NAMALWA (cell line): ENCODE results near the gene ARHGAP10.
"Not testable (repeated sequence)": the region's sequence is repeated elsewhere in the genome, so short reads cannot be mapped to it uniquely, and the experiment has no call there.

Experiments
- DNase-seq: peaks from one replicate; pipeline ENCODE4 v3.0.0-alpha.2; 2015; ENCODE audit warnings: low spot score

The ARHGAP10 gene

DNA sequence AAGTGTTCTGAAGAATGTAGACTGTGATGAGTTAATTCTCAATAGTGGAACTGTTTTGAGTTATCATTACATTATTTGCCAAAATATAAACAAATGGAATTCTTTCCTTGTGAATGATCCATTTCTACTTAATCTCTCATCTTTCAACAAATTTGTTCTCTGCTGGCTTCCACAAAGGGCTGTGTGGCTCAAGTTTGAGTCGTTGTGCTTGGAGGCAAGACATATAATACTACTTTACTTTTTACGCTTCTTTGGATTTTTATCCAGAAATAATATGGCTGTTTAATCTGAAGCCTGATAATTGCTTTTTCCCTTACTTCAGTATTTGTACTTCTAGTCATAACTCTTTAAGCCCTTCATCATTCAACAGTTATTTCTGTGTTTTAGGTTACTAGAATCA is 169.5 kb downstream of the ARHGAP10 start:
- DNase-seq = no peak

DNA sequence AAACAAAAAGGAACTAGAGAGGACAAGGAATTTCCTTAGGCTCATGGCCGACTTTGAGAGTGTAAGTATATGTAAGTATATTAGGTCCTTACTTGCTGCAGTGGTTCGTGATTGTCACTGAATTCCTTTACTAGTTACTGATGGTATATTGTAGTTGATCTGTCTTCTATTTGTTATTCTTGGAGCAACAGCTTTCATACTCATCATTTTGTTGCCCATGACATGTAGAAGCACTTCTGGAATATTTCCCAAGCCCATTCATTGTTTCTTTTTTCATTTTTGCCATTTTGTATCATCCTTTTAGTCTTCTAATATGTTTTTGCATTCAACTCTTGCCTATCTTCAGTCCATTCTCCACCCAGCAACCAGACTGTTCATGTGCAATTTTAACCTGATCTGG is 170.0 kb downstream of the ARHGAP10 start:
- DNase-seq = no peak

DNA sequence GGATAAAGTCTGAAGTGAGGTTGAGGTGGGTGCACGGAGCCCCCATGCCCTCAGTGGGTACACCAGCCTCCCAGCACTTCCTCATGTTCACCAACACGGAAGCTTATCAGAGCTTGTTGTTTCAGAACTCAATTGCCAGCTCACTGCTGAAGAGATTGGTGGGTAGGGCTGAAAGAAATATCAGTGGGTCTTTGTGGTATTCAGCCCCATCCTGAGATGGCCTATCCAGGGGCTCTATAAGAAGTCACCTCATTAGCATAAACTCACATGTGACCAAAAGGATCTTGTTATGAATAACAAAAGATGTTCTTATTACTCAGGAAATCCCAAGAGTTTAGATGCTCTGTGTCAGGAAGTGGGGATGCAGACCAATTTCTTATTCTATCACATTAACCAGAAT is 177.3 kb downstream of the ARHGAP10 start:
- no peak for DNase-seq

DNA sequence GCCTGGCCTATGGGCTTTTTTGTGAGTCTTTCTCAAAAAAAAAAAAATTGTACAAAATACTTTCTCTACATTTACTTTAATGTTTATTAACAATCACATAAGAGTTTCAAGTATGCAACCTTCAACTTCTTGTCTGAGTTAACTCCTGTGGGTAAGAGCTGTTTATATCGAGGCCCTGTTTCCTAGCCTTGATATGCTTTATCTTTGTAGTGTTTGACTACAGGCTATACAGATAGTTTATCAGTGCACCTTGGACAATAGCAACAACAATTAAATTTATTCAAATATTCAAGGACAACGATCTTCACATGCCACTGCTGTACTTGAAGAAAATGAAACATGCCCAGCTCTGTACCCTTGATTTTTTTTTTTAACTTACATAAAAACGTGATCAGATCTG is 178.4 kb downstream of the ARHGAP10 start:
- no peak for DNase-seq

DNA sequence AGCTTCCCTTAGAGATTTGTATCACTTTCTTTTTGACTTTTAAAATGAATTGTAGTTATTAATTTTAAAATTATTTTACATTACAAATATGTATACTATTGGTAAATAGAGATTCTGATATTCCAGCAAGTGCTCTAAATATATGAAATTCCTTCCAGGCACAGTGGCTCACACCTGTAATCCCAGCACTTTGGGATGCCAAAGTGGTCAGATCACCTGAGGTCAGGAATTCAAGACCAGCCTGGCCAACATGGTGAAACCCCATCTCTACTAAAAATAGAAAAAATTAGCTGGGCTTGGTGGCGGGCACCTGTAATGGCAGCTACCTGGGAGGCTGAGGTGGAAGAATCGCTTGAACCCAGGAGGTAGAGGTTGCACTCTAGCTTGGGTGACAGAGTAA is 180.2 kb downstream of the ARHGAP10 start:
- DNase-seq = not testable (repeated sequence)

DNA sequence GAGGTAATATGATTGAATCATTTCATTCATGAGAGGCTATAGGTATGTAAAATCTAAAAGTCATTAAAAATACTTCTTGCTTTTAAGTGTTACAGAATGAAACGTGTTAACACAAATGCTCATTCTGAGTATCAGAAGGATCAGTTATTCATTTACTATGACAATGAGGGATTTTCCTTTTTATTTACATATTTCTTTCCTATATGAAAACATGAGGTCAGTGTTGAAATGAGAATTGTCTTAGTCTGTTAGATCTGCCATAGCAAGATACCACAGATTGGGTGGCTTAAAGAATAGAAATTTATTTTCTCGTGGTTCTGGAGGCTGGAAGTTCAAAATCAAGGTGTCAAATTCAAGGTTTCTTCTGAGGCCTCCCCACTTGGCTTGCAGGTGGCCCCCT is 181.2 kb downstream of the ARHGAP10 start:
- no peak for DNase-seq

DNA sequence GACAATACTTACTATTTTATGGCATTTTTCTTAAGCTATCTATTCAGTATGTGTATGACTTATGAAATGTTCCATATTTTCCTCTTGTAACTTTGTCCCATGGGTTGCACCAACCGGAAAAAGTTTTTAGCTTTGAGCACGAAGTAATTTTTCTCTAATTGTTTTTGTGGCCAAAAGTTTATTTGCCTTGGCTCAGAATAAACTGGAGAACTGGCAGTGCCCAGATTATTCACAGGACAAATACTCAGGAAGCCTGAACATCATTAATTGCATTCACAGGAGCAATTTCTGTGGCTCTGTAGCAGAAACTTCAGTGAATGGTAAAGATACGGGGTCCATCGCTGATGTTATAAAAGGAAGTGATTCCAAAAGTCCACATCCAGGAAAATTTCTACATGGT is 184.5 kb downstream of the ARHGAP10 start:
- no peak for DNase-seq

DNA sequence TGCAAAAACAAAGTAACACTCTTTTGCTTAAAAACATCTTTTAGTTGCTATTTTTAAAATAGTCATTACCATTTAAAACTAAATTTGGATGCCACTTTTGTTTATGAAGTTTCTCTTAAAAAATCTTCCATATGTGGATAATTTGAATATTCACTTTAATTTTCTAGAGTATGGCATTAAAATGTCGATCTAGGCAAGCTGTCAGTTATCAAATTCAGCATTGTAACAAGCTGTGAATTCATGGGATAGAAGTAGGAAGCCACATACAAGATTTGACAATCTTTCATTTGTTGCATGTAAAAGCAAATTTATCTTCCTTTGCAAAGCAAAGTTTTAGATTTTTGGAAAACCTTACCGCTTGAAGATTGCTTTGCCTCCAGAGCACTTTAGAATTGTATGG is 191.5 kb downstream of the ARHGAP10 start:
- no peak for DNase-seq

DNA sequence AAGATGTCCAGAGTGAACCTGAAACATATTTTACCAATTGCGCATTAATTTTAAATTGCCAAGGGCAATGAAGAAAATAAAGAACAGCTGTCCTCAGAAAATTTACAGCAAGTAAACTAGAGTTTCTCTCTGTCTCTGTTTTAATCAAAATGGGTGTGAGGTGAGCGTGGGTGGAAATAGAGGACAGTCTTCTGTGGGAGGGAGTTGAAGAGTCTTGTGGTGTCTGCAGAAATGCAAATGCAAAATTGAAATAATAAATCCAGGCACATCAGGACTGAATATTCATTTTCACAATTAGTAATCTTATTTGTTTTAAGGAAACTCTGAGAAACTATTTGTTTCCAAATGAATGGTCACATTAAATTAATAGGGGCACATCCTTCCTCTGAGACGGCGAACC is 192.0 kb downstream of the ARHGAP10 start:
- no peak for DNase-seq

DNA sequence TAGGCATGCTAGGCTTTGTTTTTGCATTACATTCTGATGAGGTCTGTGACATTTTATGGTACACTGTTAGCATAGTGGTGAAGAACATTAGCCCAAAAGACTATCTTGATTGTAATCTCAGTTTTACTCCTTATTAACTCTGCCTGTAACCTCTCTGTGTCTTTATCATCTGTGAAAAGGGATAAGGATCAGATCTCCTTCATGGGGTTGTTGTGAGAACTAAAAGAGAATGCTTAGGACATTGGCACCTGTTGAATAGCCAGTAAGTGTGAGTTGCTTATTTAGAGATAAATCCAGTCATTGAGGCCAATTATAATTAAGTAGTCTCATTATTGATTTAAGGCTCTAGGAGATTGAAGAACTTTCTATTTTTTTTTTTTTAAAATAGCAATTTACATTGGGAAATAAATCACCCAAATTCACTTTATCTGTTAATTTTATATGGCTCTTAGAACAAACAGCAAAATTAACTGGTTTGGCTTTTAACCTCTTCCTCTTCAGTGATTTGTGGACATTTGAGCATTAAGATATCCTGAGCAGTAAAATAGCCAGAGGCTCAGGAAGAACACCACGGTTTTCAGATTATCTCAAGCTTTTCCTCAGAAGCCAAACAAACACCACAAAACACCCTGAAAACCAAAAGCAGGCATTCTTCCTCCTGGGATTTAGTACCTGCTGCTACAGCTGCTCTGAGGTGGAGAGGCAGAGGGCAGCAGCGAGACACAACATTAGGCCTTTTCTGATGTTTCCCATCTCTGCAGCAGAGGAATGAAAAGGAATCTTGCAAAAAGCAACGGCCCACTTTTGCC is 192.9 kb downstream of the ARHGAP10 start:
- peak; percentile 16 for DNase-seq

DNA sequence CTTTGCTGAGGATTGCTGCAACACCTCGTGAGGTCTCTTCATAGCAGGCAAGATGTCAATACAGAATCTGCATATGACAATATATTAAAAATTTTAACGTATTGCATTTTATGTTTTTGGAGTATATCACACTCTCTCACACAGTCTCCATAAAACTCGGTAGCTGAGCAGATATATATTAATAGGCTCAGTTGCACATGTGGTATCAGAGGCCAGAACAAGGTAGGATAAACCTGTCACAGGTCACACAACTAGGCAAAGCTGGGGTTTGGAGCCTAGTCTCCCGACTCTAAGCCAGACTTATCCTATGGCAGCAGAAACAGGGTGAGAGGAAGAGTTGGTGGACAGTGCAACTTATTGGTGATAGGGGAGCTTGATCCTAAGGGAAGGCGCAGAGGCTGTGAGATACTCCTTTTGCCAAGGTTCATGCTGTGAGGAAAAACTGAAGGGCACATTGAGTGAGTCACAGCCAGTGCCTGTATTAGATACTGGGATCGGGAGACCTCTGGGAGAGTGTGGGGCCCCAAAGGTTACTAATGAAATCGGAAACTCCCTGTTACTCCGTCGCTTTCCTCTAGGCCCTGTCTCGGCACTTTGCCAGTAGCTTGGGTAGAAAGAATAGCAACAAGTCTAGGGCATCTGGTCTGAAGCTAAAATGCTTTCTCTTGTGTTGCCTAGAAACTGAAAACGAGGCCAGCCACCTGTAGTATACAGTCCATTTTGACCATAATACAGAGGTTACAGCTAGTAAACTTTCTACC is 195.7 kb downstream of the ARHGAP10 start:
- DNase-seq = no peak

DNA sequence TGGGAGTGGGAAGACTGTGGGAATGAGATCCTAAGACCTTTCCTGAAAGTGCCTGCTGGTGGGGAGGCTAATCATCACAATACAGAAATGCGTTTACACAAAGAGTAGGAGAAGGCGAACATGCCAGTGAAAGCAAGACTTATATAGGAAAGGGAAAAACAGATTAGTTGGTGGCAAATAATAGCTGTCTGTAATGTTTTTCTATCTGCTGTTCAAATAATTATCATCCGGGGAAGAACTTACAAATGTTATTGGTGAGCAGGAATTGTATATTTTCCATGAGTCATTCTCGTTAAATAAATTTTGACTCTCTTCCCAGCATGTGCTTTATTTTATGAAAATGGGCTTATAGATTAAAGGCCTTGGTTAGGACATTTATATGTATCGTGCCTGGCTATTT is 196.5 kb downstream of the ARHGAP10 start:
- DNase-seq = no peak

DNA sequence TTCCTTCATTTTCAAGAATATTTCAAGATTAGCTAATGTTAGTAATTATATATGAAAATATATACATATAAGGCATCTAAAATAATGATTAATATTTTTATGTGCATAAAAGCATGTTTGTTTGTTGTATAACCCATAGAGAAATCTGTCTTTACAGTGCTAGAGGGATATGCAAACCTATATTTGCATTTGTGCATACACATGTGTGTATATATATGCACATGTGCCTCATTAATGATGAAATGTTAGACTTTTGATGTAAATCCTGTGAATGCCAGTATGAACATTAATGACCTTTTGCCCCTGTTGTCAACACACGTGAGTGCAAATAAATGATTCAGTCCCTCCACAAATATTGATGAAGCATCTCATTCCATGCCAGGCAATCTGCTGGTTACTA is 197.9 kb downstream of the ARHGAP10 start:
- DNase-seq = no peak

DNA sequence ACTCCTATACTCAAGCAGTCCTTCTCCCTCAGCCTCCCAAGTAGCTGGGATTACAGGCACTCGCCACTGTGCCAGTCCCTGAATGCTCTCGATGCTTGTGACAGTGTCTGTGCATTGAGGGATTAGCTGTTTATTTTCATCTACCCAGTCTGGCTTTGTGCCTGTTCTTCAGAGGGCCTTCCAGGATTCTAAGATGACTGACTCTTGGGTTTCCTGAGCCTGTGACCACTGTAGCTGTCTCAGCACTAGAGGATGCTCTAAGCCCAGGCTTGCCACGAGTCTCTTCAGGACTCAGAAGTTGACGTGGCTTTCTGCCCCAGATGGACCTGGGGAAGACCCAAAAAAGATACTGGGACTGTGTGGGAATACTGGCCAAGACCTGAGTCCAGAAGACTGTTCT is 201.4 kb downstream of the ARHGAP10 start:
- DNase-seq = peak; percentile 8

DNA sequence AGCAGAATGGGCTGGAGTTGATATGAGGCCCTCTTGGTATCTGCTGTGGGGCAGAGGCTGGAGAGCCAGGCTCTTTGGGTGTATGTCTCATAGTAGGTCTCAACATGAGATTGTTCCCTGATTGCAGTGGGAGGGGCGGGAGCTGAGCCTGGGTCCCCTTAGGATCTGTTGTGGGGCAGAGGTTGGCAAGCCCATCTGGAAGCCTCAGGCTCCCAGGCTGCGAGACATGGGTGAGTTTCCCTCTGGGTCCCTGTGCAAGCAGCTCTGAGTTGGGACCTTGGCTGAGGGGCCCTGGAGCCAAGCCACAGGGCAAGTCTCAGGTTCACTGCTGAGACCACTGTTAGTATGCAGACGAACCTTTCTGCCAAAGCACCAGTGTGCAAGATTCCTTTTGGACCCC is 201.9 kb downstream of the ARHGAP10 start:
- no peak for DNase-seq

DNA sequence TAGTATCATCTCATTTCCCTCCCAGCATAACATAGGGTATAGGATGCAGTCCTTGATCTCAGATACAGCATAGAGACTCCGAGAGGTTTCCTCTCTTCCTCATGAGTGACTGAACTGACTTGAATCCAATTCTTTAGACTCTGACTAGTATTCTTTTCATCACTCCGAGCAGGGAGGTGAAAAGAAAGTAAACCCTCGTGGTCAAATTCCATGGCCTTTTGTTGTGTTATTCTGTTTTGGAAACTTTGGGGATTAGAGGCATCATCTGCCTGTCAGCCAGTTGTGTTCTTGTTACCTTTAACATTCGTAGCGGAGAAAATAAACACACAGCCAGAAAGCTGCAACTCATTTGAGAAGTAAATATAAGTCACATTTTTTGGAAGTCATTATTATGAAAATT is 206.6 kb downstream of the ARHGAP10 start:
- no peak for DNase-seq

DNA sequence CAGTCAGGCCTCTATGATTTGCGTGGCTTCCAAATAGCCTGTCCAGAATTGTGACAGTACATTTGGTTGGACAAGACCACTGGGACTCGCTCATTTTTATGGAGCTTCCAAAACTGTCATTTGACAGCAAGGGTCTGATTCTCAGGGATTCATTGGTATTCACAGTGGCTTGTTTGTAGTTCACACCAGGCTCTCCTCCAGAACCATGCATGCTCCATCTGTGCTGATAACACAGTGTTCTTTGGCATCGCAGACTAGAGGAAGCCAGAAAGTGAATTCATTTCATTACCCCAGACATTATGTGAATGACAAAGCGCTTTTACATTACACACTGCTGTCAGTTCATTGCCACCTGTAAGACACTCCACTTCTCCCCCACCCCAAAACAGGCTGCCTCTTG is 208.3 kb downstream of the ARHGAP10 start:
- DNase-seq = no peak

DNA sequence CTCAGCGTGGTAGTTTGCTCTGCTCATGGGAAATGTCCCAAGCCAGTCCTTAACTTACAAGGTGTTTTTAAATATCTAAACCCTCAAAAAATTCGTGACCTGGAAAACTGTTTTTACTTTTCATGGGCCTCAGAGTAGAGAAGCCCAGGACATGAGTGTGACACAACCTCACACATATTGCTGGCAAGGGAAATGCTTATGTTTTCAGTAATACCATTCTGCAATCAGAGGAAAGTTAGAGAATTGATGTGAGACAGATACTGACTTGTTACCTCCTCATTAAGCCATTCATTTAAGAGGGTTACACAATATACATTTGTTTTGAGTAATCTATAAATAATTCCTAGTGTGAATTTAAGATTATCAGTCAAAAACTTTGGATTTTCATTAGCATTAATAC is 209.5 kb downstream of the ARHGAP10 start:
- no peak for DNase-seq

DNA sequence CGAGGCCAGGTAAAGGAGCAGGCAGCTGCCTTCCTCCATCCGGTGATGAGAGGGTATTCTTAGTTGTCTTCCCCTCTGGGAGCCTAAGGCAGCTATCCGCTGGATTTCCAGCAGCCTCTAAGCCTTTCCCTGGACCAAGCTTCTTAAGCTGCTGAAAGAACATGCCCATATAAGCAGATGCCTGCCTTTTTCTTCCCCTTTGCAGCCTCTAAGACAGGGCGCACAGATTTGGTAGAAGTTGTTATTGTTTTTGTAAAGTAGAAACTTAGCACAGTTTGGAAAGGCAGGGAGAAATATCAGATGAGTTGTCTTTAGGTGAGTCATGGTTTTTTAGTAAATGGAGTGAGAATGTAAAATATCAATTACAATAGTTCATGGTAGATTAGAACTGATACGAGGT is 210.8 kb downstream of the ARHGAP10 start:
- DNase-seq = no peak

DNA sequence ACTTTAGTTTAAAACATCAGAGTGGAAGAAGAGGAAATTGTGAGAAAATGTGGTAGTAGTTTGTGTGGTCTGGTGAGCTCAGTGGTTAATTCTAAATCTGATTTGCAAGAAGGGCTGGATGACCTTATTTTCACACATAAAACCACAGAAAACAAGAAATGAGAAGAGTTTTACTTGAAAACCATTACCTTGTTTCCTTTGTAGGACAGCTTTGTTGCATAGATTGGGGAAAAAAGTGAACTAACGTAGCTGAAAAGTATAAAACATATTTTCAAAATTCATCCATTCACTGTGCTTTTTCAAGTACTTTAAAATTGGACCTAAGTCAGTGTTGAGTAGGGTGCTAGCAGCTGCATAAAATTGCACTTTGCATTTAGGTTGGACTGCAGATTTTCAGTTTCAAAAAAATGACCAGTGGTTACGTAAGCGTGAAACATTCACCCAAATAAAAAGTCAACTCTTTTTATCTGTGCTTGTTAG is 211.3 kb downstream of the ARHGAP10 start:
- no peak for DNase-seq

DNA sequence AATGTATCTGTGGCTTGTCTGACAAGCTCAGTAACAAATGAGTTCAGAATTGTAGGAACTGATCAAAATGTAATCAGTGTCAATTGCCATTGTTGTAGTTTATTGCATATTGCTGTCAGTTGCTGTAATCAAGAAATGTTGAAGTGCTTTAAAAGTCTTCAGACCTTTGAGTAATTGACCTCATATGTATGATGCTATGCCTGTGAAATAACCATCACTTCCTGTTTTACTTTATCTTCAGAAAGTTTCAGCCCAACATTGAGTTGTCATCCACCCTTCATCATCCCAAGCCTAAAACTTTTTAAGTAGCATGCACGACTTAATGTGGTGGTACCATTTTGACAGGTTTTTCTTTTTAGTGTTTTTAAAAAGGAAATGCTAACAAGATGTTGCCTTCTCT is 212.4 kb downstream of the ARHGAP10 start:
- DNase-seq = no peak

DNA sequence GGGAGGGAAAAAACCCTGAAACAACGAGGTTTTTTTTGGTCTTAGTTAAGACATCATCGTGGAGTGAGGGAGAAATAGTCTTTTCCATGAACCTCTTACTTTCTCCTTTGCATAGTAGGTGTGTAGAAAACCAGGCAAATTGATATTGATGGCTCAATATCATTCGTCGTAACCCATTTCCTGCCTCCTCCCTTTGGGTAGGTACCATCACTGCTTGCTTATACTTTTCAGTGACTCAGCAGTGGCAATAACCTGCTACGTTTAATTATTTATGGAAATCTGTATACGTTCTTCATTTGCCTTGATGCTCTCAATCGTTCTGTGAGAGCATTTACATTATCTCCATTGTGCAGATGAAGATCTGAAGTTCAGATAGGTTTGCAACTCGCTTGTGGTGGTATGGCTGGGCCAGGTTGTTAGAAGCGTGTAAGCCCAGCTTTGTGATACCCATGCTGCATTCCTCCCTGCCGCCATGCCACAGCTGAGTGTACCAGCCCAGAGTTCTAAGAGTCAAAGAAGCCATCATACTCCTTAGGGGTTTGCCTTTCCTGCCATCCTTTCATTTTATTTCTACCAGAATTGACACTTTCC is 212.9 kb downstream of the ARHGAP10 start:
- DNase-seq = no peak

DNA sequence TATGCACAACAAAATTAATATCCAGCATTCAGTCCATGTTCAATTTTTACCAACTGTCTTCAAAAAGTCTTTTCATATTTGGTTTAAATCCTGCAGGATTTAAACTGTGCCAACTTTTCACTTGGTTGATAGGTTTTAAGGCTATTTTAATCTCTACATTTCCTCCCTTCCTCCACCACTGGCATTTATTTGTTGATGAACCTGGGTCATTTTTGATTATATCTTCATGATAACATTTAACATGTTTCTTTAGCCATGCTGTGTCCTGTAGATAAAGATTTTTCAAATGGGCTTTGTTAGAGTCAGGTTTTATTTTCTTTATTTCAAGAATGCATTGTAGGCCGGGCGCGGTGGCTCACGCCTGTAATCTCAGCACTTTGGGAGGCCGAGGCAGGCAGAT is 216.4 kb downstream of the ARHGAP10 start:
- DNase-seq = no peak
